HG02678 (cell line): Measurements from ENCODE around the gene SDK1.

Experiments used
- ATAC-seq: cut with Tn5 transposase; IDR thresholded peaks from one replicate; pipeline ENCODE4 v1.9.1; 2021; ENCODE audit warnings: mild to moderate bottlenecking, moderate library complexity; ENCODE audit not compliant: unreplicated experiment

The SDK1 gene

GRCh38 chr7:4159761-4160554, 858.9 kb downstream of the SDK1 start:
- no peak for ATAC-seq

GRCh38 chr7:4162884-4163564, 862.0 kb downstream of the SDK1 start:
- no peak for ATAC-seq

DNA sequence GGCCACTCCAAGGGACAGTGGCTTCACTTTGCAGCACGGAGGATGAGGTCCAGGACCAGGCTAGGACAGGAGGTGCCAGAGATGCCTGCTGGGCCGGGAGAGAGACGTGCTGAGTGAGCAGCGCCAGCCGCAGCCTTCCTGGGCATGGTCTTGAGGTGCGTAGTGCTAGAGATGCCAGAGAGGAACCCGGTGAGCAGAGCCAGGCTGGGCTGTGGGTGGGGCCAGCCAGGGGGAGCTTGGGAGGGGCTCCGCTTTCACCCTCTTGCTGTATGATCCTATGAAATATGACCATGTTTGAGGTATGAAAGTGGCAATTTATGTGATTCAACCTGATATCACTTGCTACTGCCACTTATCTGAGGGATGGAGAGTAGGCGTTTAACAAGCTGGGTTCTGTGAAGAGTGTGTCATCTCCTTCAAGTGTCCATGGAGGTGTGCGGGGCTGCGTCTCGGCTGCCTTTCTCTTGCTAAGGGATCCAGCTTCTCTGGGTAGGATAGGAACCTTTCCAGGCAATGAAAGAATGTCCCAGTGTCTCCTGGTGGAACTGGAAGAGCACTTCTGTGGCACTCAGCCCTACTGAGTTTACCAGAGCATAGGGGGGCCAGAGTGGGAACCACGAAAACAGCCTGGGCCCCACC, 862.6 kb downstream of the SDK1 start:
- no peak for ATAC-seq

DNA sequence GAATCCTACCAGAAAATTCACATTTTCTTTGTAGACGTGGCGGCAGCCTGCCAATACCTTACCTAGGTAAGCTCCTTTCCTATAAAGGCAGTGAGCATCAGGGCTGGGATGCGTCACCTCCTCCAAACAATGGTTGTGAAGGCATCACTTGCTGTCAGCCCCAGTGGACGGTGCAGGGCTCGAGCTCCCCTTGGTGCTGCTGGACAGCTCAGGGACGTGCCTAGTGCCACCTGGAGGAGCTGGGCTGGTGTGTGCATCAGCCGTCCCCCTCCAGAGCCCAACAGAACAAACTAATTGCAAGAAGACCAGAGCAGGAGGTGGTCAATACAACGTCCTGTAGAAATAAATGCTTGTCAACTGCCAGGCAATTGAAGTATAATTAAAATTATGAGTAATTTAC, 863.5 kb downstream of the SDK1 start:
- no peak for ATAC-seq

DNA sequence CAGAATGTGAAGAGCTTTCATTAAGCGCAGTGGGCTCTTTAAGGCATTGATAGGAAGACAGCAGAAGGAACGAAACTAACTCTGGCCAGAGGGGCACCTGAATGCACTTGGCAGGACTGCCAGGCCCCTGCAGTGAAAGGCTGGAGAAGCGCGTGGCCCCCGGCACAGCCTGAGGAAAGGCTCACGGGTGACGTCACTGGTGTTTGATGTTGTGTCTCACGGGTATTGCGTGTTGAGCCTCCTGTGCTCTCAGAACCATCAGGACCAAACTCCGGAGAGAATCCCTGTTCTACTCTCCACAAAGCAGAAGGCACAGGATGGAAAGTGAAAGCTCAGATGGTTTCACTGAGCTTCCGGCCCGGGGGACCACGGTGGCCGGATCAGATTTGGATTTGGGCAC, 865.3 kb downstream of the SDK1 start:
- no peak for ATAC-seq

DNA sequence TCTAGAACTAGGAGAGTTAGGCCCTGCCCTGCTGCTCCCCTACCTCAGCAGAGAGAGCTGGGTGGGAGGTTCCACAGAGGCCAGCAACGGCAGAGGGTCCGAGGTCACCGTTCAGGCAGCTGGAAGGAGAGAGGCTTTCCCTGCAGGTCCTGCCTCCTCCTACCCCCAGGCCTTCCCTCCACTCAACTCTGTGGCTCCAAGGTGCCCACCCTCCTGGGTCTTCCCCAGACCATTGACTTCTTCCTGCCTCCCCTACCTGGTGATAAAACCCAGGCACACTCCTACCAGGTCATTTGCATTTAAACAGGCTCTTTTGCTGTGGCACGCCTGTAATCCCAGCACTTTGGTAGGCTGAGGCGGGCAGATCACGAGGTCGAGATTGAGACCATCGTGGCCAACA, 865.8 kb downstream of the SDK1 start:
- no peak for ATAC-seq

GRCh38 chr7:4167385-4167910, 866.4 kb downstream of the SDK1 start:
- ATAC-seq, result no peak

GRCh38 chr7:4168041-4168440, 867.0 kb downstream of the SDK1 start:
- no peak for ATAC-seq

DNA sequence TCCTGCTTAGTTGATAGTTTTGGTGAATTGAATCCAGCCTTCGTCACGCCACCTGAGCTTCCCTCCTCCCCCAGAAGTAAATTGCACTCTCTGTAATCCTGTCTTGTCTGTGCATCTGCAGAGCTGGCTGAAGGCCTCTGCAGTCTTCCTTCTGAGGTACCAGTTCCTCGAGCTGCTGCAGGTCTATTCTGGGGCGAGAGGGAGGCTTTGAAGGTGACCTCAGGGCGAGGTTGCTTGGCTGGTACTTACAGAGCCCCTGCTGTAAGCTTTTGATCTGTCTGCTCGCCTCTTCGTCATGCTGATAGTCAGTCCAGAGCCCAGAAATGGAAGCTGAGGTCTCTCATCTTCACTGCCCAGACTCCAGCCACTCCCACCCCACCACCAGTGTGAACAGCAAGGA, 867.5 kb downstream of the SDK1 start:
- ATAC-seq, result no peak

DNA sequence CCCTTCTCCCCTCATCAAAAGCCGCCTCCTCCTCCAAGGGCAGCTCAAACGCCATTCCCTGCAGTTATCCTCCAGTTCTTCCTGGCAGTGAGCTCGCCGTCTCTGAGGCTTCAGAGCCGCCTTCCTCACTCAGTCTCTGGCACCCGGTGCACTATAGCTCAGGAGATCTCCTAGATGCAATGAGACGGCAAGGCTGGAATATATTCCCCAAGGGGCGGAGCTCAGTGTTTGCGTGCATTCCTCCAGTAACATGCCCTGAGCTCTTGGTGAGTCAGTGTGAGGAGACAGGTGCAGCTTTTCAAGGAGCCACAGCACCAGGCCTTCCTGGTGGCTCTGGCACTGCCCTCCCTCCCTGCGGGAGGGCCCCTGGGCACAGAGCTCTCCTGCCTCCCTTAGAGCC, 868.4 kb downstream of the SDK1 start:
- no peak for ATAC-seq

DNA sequence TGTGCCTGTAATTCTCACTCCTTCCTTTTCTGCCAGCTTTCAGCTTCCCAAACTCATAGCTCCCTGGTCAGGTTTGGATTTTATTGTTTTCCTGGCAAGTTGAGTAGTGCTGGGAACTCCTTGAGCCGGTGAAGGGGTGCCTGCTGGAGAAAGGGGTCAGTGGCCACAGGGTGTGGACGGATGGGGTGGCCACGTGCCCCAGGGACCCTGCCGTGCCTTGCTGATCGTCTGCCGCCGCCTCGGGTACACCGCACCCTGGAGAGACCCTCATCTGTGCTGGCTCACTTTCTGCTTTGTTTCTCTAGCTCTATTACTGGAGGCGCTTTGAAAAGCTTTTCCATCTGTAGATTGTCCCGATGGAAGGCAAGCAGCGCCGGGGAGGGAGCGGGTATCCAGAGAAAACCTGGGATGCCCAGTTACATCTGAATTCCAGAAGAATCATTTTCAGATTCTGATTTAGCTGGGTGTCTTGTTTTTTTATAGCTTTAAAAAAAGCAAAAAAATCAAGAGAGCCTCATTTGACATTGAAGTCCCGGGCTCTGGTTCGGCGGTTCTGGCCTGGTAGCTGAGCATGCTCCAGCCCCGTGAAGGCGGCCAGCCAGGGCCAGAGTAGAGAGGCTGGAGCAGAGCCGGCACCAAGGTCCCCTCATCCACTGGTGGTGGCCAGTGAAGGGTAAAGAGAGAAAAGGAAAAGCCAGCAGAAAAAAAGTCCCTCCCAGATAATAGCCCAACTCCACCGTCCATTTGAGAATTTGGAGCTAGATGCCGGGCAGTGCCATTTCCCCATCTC, 870.1 kb downstream of the SDK1 start:
- ATAC-seq, result no peak

- ATAC-seq, result no peak
Observed at GRCh38 chr7:4172883-4173282, 871.8 kb downstream of the SDK1 start.

- ATAC-seq, result no peak
Observed at GRCh38 chr7:4173615-4174014, 872.6 kb downstream of the SDK1 start.

- ATAC-seq, result no peak
Observed at GRCh38 chr7:4174016-4174415, 873.0 kb downstream of the SDK1 start.

DNA sequence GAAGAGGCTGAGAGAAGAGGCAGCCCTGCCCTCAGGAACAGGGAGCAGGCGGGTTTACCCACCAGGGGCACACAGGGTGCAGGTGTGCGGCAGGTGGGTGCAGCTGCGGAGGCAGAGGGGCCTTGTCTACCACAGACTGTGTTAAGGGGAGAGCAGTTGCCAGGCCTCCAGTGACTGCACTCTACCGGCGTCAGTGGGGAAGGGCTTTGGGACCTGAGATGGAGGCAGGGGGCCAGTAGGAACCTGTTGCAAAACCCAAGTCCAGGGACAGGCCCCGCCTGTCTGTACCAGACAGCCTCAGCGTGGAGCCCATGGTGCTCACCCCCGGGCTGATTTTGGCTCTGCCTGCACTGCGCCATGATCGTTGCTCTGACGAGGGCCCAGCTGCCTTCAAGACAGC, 873.4 kb downstream of the SDK1 start:
- no peak for ATAC-seq

- ATAC-seq, result no peak
Observed at GRCh38 chr7:4174884-4175283, 873.8 kb downstream of the SDK1 start.

DNA sequence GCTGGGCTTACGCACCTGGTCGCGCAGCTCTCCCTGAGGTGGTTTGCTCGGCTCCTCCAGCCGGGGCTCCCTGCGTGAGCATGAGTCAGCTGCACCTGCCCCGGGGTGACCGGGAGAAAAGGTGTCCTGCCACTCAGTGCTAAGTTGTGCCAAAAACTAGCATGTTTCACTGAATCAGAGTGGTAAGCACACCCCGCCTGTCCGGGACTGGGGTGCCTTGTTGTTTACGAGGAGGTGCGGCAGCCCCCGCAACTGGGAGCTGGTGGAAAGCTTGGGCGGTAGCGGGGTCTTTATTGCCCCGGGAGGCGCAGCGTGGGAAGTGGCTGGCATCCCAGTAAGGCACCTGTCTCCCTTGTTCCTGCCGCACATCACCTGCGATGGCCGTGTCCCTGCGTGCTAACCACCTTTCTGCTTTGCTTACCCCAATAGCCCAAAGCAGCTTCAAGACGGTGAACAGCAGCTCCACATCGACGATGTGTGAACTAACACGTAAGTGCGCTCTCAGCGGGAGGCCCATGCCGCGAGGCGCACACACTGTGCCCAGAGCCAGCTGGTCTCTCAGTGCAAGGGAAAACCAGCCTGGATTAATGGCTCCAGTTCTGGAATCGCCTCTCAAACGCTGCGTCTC, 874.4 kb downstream of the SDK1 start:
- no peak for ATAC-seq

GRCh38 chr7:4177001-4177400, 875.9 kb downstream of the SDK1 start:
- no peak for ATAC-seq

DNA sequence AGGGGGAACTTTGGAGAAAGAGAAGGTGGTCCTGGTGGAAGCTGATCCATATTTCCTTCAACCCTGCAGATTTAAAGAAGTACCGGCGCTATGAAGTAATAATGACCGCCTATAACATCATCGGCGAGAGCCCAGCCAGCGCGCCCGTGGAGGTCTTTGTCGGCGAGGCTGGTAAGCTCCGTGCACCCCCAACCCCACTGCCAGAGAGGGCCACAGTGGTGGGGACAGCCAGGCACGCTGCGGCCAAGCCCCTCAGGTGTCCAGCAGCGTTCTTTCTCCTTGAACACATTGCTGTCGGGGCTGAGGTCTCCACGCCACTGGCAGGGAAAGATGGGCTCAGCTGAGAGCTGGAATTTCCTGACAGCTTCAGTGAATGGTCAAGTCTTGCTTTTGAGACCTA, 877.4 kb downstream of the SDK1 start:
- no peak for ATAC-seq

DNA sequence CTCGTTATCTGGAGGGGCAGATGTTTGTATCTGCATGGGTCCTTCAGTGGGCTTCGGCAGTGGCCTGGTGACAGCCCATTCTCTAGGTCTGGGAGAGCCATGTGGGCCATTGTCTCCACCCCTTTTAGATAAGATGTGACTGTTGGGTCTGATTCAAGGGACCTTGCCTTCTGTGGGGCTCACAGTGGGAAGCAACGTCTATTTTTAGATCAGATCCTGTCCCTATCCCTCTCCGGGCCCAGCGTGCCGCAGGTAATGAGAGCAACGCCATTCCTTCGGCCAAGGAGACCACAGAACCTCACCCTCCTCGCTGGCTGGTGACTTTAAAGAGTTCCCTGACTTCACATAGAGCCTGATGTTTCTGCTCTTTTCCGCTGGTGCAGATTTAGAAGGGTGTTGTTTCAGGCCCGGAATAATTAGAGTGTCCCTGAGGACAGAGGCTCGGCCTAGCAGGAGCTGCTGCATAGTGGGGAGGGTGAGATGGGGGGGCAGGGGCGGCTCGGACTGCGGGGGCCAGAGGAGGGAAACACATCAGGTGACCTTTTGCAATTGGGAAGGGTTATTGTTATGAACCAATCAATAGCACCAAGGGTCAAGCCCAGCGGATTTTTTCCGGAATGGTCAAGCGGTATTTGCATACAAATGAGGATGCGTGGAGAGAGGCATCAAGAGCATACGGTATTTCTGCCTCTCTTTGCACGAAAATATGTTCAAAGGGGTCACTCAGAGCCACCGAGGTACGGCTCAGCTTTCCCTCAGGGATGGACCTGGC, 878.0 kb downstream of the SDK1 start:
- ATAC-seq, result no peak
